G401 (cell line): ENCODE measurements around the gene MYCT1. TPM values are rescaled to one million over a fixed set of nuclear protein-coding genes. Genes with fewer than 3 reads are reported as not detected.
"Not testable (repeated sequence)": the region's sequence is repeated elsewhere in the genome, so short reads cannot be mapped to it uniquely, and the experiment has no call there.

Experiments used
- DNase-seq: peaks from one replicate; pipeline ENCODE4 v3.0.0-alpha.2; 2015; ENCODE audit warnings: low spot score
- in situ Hi-C: cut with HindIII; loops from 2 replicates; pipeline ENCODE4 v1.10.0; 2016; ENCODE audit warnings: low sequenced_read_pairs, mixed read lengths
- total RNA-seq: library from RNA; depleted of rRNA; stranded (reverse); fragments of >200 nt; shearing (Covaris generic); gene quantifications from 2 replicates; pipeline ENCODE4 v1.2.3, GENCODE V29; 2014; rRNA removed

Gene MYCT1
- total RNA-seq: not detected in 2 replicates

DNA sequence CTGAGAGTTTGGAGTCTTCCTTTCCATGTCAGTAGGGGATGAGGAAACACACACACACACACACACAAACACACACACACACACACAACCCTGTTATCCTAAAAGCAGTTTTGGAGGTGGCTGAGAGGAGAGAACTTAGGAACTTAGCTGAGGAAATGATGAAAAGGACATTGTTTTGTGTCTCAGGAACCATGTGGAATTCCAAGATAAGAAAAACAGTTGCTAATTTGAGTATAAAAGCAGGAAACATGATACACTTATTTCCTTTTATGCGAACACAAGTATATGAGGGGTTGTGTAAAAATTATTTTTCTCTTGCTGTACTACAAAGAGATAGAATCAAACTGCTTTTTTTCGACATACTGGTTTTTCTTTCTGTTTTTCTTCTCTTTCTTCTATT, at the start of gene MYCT1:
MYCT1 (plus strand) TSS at position 264 of the 400 bp plus-strand sequence; CDS start at position 270, 6 bp downstream.
- DNase-seq: no peak
- in situ Hi-C loops: no loop called here

- in situ Hi-C loops: no loop called here
Measured at GRCh38 chr6:152648105-152648504, 49.6 kb upstream of the MYCT1 start.

GRCh38 chr6:152651986-152652385, 45.7 kb upstream of the MYCT1 start:
- no peak for DNase-seq
- in situ Hi-C loops: no loop called here

More at GRCh38 chr6:152648105-152648504, 49.6 kb upstream of the MYCT1 start:
- peak; percentile 83 for DNase-seq

- DNase-seq: no peak
- in situ Hi-C loops: no loop called here
Measured at GRCh38 chr6:152661776-152662175, 35.9 kb upstream of the MYCT1 start.

DNA sequence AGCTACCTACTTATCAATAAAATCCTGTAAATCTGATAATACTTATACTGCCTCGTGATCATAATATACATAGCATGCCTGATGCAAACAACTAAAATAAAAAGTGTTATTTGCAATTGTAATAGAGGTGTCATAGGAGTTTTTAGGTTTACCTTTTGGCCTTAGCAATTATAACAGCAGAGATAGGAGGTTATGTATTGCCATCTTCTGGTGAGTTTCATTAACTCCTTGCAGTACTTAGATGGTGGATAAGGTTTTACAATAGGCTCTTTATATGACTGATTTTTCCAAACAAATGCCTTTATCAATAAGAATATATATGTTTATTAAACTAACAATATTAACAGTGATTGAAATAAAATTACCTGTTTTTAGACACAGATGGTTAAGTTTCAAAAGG, 27.8 kb upstream of the MYCT1 start:
- in situ Hi-C loops: no loop called here
- DNase-seq: peak; percentile 79

GRCh38 chr6:152671171-152671570, 26.5 kb upstream of the MYCT1 start:
- no peak for DNase-seq
- in situ Hi-C loops: no loop called here

- in situ Hi-C loops: no loop called here
Measured at GRCh38 chr6:152673236-152673635, 24.5 kb upstream of the MYCT1 start.

DNA sequence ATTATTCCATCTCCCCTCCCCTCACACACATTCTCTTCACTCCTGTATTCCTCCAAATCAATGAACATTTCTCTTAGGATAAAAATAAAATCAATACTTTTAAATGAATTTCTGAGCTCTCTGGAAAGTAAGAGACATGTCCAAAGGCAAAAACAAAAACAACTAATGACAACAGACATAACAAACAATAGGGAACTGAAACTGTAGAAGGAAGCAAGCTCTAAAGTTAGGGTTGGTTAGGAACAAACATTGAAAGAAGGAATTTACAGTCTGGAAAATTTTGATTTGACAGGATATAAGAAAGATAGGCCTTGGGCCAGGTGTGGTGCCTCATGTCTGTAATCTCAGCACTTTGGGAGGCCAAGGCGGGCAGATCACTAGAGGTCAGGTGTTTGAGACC, 17.5 kb upstream of the MYCT1 start:
- DNase-seq: no peak
- in situ Hi-C loops: no loop called here

More at GRCh38 chr6:152673236-152673635, 24.5 kb upstream of the MYCT1 start:
- DNase-seq: no peak

DNA sequence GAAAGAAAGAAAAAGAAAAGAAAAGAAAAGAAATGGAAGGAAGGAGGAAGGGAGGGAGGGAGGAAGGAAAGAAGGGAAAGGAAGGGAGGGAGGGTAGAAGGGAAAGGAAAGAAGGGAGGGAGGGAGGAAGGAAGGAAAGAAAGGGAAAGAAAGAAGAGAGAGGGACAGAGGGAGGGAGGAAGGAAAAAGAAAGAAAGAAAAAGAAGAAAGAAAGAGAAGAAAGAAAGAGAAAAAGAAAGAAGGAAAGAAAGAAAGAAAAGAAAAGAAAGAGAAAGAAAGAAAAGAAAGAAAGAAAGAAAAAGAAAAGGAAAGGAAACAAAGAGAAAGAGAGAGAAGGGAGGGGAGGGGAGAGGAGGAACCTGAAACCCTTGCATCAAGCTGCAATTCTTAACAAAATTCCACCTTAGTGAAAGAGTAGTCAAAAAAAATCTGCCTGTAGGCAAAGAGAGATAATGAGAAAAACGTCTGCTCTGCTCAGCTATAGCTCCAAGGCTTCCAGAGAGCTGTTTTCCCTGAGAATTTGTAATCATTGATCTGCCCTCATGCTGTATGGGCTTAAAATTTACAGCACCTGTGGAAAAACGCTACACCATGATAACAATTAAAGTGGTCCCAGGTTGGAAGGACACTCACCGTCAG, 16.7 kb upstream of the MYCT1 start:
- DNase-seq: no peak
- in situ Hi-C loops: no loop called here

DNA sequence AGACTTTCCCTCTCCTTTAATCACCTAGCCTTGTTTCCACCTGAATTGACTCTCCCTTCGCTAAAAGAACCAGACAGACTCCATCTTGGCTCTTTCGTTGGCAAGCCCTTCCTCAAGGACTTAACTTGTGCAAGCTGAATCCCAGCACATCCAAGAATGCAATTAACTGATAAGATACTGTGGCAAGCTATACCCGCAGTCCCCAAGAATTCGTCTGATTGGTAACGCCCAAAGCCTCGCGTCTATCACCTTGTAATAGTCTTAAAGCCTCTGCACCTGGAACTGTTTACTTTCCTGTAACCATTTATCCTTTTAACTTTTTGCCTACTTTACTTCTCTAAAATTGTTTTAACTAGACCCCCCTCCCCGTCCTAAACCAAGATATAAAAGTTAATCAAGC, 15.6 kb upstream of the MYCT1 start:
- no peak for DNase-seq
- in situ Hi-C loops: no loop called here

- DNase-seq, in situ Hi-C loops: not testable (repeated sequence)
Measured at GRCh38 chr6:152682935-152683334, 14.8 kb upstream of the MYCT1 start.

DNA sequence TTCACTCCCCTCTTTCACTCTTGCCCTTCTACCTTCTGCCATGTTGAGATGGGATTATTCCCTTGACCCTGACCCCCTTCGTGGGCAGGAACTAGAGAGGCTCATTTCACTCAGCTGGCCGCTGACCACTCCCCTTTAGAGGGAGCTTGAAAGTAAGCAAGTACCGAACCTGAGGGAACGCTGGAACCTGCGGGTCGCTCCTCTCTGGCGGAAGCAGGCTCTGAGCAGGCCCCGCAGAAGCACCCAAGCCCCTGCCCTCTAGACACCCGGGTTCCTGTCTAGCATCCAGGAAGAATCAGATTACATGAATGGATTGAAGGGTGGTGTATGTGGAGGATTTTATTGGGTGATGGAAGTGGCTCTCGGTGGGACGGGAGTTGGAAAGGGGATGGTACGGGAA, 11.9 kb upstream of the MYCT1 start:
- no peak for DNase-seq
- in situ Hi-C loops: no loop called here

DNA sequence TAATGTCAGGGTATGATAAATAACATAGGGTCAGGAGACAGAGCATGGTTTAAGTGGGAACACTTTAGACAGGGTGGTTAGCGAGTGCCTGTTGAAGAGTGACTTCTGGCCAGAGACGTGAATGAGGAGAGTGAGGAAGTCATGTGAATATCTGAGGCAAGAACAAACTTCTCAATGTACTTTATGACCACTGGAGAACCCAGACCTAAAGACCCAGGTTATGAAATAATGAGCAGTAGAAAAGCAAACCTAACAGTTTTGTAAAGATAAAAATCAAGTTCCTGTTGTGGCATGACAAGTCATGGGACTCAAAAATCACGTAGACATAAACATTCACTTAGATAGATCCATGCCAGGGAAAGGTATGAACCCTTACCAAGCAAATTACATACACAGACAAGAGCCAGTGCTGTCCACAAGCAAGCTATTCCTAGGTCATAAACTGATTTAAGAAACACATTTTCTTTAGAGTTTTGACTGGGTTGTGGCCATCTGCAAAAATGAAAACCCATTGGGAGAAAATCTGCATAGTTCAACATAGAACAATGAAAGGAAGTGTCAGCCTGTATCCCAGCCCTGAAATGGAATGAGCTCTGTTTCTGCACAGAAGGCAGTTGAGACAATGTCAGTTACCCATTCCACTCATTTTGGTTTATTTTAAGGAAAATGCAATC, 2.2 kb upstream of the MYCT1 start:
- no peak for DNase-seq
- in situ Hi-C loops: no loop called here

DNA sequence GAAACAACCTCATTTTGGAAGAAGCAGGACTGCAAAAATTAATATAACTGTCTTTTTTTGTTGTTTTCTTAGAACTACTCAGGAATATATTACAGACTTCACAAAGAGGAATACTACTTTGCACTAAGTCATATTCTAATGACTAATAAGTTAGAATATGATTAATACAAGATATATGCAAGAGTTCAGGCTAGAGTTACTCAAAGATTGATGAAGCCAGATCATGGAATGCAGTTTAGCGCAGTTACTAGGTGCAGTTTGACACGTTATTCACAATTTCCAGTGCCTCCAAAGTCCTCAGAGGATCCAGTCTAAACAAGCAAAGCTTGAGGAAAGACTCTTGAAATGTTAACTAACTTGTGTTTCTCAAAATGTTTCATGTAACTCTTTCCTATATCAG, 1.2 kb upstream of the MYCT1 start:
- in situ Hi-C loops: no loop called here
- DNase-seq: no peak

DNA sequence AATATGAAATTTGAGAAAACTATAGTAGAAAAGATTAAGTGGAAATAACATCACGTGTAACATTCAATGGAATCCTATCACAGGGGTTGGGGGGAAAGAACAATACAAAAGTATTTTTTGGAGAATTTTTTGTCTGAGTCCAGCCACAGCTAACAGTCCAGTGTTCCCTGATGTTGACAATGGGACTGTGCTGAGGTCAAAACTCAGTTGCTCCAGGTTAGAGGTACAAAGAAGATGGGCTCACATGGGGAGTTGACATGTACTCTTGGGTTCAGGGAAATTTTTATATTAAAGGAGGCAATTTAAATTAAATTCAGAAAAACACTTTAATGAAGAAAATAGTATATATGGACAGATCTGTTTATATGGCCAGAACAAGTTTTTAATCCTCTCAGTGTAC, 995 bp downstream of the MYCT1 start:
- in situ Hi-C loops: no loop called here
- DNase-seq: no peak

GRCh38 chr6:152700427-152700826, 2.7 kb downstream of the MYCT1 start:
- DNase-seq: no peak
- in situ Hi-C loops: no loop called here

DNA sequence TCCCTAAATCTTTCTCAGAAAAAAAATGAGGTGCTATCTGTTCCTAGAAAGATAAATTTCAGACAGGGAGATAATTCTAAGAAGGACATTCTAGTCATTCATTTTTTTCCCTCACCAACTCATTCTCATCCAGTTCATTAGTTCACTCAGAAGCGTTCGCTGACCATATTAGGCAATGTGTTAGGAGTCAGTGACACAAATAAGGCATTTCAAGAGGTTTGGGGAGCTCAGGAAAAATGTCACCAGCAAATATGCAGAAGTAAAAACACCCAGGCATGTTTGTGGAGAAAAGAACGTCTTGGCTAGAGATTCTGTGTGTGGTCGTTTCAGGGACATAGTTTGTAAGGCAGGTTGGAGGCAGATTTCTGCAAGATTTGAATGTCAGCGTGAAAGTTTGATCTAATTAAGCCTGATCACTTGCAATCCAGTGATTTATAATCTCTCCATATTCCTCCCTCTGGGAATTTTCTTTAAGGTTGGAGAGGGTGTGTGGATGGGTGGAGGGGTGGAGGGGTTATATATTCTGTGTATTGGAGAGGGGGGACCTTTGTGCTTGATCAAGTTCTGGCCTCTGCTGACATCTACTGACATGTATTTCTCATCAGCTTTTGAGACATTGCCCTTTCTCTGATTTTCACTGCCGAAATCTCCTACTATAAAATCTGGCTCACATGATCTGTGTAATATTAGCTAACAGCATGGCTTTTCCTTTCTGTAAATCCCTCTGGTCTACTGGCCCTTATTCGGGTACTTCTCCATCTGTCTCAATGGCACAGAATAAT, 3.6 kb downstream of the MYCT1 start:
- peak; percentile 63 for DNase-seq
- in situ Hi-C loops: no loop called here

- in situ Hi-C loops: no loop called here
- DNase-seq: no peak
Measured at GRCh38 chr6:152701863-152702401, 4.2 kb downstream of the MYCT1 start.

DNA sequence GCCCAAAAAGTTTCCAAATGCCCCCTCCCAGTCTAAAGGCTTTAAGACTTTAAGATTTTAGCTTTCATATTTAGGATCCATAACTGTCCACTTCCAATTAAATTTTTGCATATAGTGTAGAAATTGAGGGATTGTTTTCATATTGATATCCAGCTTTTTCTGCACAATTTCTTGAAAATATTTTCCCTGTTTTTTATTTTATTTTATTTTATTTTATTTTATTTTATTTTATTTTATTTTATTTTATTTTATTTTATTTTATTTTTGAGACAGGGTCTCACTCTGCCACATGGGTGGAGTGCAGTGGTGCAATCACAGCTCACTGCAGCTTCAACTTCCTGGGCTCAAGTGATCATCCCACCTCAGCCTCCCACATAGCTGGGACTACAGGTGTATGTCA, 6.1 kb downstream of the MYCT1 start:
- in situ Hi-C loops, DNase-seq: not testable (repeated sequence)

DNA sequence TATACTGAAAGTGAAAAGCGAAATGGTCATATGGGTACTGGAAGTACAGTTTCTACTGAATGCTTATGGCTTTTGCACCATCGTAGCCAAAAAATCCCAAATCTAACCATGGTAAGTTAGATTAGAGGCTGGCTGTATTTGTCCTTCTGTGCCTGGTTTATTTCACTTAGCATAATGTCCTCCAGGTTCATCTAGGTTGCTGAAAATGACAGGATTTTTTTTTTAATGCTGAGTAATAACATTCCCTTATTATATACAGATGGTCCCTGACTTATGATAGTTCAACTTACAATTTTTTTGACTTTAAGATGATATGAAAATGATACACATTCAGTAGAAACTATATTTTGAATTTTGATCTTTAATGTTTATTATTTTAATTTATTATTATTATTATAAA, 7.6 kb downstream of the MYCT1 start:
- in situ Hi-C loops: no loop called here
- DNase-seq: no peak
